GM12874 (cell line): Measurements from ENCODE around the gene CCNY.

Experiments
- CTCF ChIP-seq: IDR thresholded peaks from 2 replicates; pipeline ENCODE4 v1.5.1; 2011; ENCODE audit warnings: low read depth, mild to moderate bottlenecking, control low read depth, low read length, moderate library complexity; ENCODE audit not compliant: insufficient read depth

The CCNY gene

GRCh38 chr10:35345383-35345742 lies 9.1 kb downstream of the CCNY start:
- TF ChIP-seq CTCF, result no peak

GRCh38 chr10:35346248-35346647 lies 9.9 kb downstream of the CCNY start:
- no peak for TF ChIP-seq CTCF

- TF ChIP-seq CTCF, result no peak
Observed at GRCh38 chr10:35347121-35347562, 10.8 kb downstream of the CCNY start.

- TF ChIP-seq CTCF, result no peak
Observed at GRCh38 chr10:35347899-35348608, 11.7 kb downstream of the CCNY start.

GRCh38 chr10:35348609-35349388 lies 12.5 kb downstream of the CCNY start:
- TF ChIP-seq CTCF, result no peak

GRCh38 chr10:35349389-35349915 lies 13.1 kb downstream of the CCNY start:
- no peak for TF ChIP-seq CTCF

GRCh38 chr10:35351021-35351420 lies 14.7 kb downstream of the CCNY start:
- TF ChIP-seq CTCF, result no peak
